ENCODE results near the gene C4BPB.

C4BPB gene

GRCh38 chr1:207088161-207088560 lies 499 bp upstream of the C4BPB start:
- no peak for DNase-seq

- no peak for DNase-seq
Measured at GRCh38 chr1:207089627-207090355, 1.1 kb downstream of the C4BPB start.

- no peak for DNase-seq
Measured at GRCh38 chr1:207091200-207091908, 2.7 kb downstream of the C4BPB start.

GRCh38 chr1:207093944-207094343 lies 5.3 kb downstream of the C4BPB start:
- DNase-seq: no peak

- no peak for DNase-seq
Measured at GRCh38 chr1:207097871-207098324, 9.2 kb downstream of the C4BPB start.

GRCh38 chr1:207101720-207102119 lies 13.1 kb downstream of the C4BPB start:
- DNase-seq: no peak

GRCh38 chr1:207102146-207102545 lies 13.5 kb downstream of the C4BPB start:
- no peak for DNase-seq

GRCh38 chr1:207102659-207103058 lies 14.0 kb downstream of the C4BPB start:
- DNase-seq: no peak

- no peak for DNase-seq
Measured at GRCh38 chr1:207103892-207104373, 15.3 kb downstream of the C4BPB start, which contains the start of gene C4BPA. Gene C4BPA, plus strand, starts transcription at chr1:207104233. Its CDS starts 8,793 bp downstream, at chr1:207113026.

- no peak for DNase-seq
Measured at GRCh38 chr1:207109004-207109403, 20.3 kb downstream of the C4BPB start.

- DNase-seq: no peak
Measured at GRCh38 chr1:207112616-207113296, 24.1 kb downstream of the C4BPB start.

- DNase-seq: no peak
Measured at GRCh38 chr1:207115269-207115668, 26.6 kb downstream of the C4BPB start.

- DNase-seq: no peak
Measured at GRCh38 chr1:207124389-207124788, 35.7 kb downstream of the C4BPB start.

- no peak for DNase-seq
Measured at GRCh38 chr1:207128336-207128921, 39.8 kb downstream of the C4BPB start.

GRCh38 chr1:207129053-207129452 lies 40.4 kb downstream of the C4BPB start:
- DNase-seq: no peak

- DNase-seq: no peak
Measured at GRCh38 chr1:207130252-207131036, 41.8 kb downstream of the C4BPB start.

- DNase-seq: no peak
Measured at GRCh38 chr1:207131163-207131562, 42.5 kb downstream of the C4BPB start.

GRCh38 chr1:207134581-207134980 lies 45.9 kb downstream of the C4BPB start:
- no peak for DNase-seq

GRCh38 chr1:207139616-207140015 lies 51.0 kb downstream of the C4BPB start:
- DNase-seq: no peak

GRCh38 chr1:207140536-207140935 lies 51.9 kb downstream of the C4BPB start:
- DNase-seq: no peak

GRCh38 chr1:207145401-207146058 lies 56.9 kb downstream of the C4BPB start:
- DNase-seq: no peak

All from NCI-H1436 treated with DMSO at 0.1 percent for 48 hours (cell line).